ENCODE measurements around the gene TNS1. TPM values are rescaled to one million over a fixed set of nuclear protein-coding genes. Genes with fewer than 3 reads are reported as not detected.
A peak's percentile ranks its signal among the peaks of the same experiment; 100 is the strongest.

Gene TNS1
- total RNA-seq, 1 donor from 2014 or later, result 705 TPM

GRCh38 chr2:217974389-217975005 lies 28.3 kb downstream of the TNS1 start:
- intact Hi-C loops (cut with DNase I), result no loop called here
- DNase-seq (ENCODE audit: missing footprints) (no peak), ATAC-seq (peak; percentile 31)

GRCh38 chr2:217973008-217973787 lies 29.6 kb downstream of the TNS1 start:
- DNase-seq (ENCODE audit: missing footprints) (no peak), ATAC-seq (no peak)
- intact Hi-C loops (cut with DNase I), result no loop called here

GRCh38 chr2:217972490-217972889 lies 30.3 kb downstream of the TNS1 start:
- intact Hi-C loops (cut with DNase I), result no loop called here
- ATAC-seq (peak; percentile 77), DNase-seq (ENCODE audit: missing footprints) (peak; percentile 72)

GRCh38 chr2:217972037-217972436 lies 30.8 kb downstream of the TNS1 start:
- ATAC-seq (no peak), DNase-seq (ENCODE audit: missing footprints) (no peak)
- intact Hi-C loops (cut with DNase I), result no loop called here

- intact Hi-C loops (cut with DNase I), result no loop called here
- no peak for ATAC-seq
- DNase-seq (ENCODE audit: missing footprints), result no peak
These were observed 31.6 kb downstream of the TNS1 start for GRCh38 chr2:217971166-217971565.

- intact Hi-C loops (cut with DNase I), result no loop called here
- no peak for DNase-seq (ENCODE audit: missing footprints)
- ATAC-seq, result no peak
These were observed 32.6 kb downstream of the TNS1 start for GRCh38 chr2:217970206-217970605.

GRCh38 chr2:217969588-217969987 lies 33.2 kb downstream of the TNS1 start:
- ATAC-seq (no peak), DNase-seq (ENCODE audit: missing footprints) (no peak)
- intact Hi-C loops (cut with DNase I), result no loop called here

- intact Hi-C loops (cut with DNase I), result no loop called here
- DNase-seq (ENCODE audit: missing footprints), result no peak
- ATAC-seq, result no peak
These were observed 34.8 kb downstream of the TNS1 start for GRCh38 chr2:217968023-217968422.

GRCh38 chr2:217966423-217967070 lies 36.2 kb downstream of the TNS1 start:
- ATAC-seq (peak; percentile 38), DNase-seq (ENCODE audit: missing footprints) (no peak)
- intact Hi-C loops (cut with DNase I), result no loop called here

- DNase-seq (ENCODE audit: missing footprints) (no peak), ATAC-seq (peak; percentile 62)
- intact Hi-C loops (cut with DNase I), result no loop called here
These were observed 38.3 kb downstream of the TNS1 start for GRCh38 chr2:217964275-217965161.

GRCh38 chr2:217960351-217960750 lies 42.4 kb downstream of the TNS1 start:
- intact Hi-C loops (cut with DNase I), result no loop called here
- DNase-seq (ENCODE audit: missing footprints) (no peak), ATAC-seq (peak; percentile 9)

- ATAC-seq (no peak), DNase-seq (ENCODE audit: missing footprints) (peak; percentile 58)
- intact Hi-C loops (cut with DNase I), result no loop called here
These were observed 43.1 kb downstream of the TNS1 start for GRCh38 chr2:217959723-217960122.

GRCh38 chr2:217958884-217959225 lies 43.9 kb downstream of the TNS1 start:
- intact Hi-C loops (cut with DNase I), result no loop called here
- no peak for DNase-seq (ENCODE audit: missing footprints)
- ATAC-seq, result no peak

- intact Hi-C loops (cut with DNase I), result no loop called here
- ATAC-seq (no peak), DNase-seq (ENCODE audit: missing footprints) (no peak)
These were observed 44.5 kb downstream of the TNS1 start for GRCh38 chr2:217958206-217958883.

GRCh38 chr2:217956586-217957457 lies 46.0 kb downstream of the TNS1 start:
- intact Hi-C loops (cut with DNase I), result no loop called here
- DNase-seq (ENCODE audit: missing footprints) (peak; percentile 74), ATAC-seq (peak; percentile 23)

GRCh38 chr2:217955881-217956493 lies 46.8 kb downstream of the TNS1 start:
- intact Hi-C loops (cut with DNase I), result no loop called here
- no peak for DNase-seq (ENCODE audit: missing footprints)
- no peak for ATAC-seq

- ATAC-seq (no peak), DNase-seq (ENCODE audit: missing footprints) (peak; percentile 68)
- intact Hi-C loops (cut with DNase I), result no loop called here
These were observed 47.6 kb downstream of the TNS1 start for GRCh38 chr2:217954971-217955740.

Measured in Right ventricle myocardium inferior (tissue), 1 donor.